DMS114 treated with DMSO at 0.1 percent for 48 hours (cell line): ENCODE measurements around the gene C2.
"Not testable (repeated sequence)": the region's sequence is repeated elsewhere in the genome, so short reads cannot be mapped to it uniquely, and the experiment has no call there.

Experiments used
- DNase-seq: peaks from one replicate; lab custom pipeline; 2025; ENCODE audit not compliant: unreplicated experiment; lab: John Stamatoyannopoulos, UW

The C2 gene

GRCh38 chr6:31898383-31899011, 29.0 kb upstream of the C2 start:
- peak; percentile 46 for DNase-seq

- no peak for DNase-seq
Measured at GRCh38 chr6:31899215-31899614, 28.3 kb upstream of the C2 start.

- no peak for DNase-seq
Measured at GRCh38 chr6:31899882-31900722, 27.4 kb upstream of the C2 start.

GRCh38 chr6:31900917-31901414, 26.6 kb upstream of the C2 start:
- no peak for DNase-seq

GRCh38 chr6:31901415-31901952, 26.0 kb upstream of the C2 start:
- DNase-seq = peak; percentile 58

GRCh38 chr6:31901953-31902643, 25.4 kb upstream of the C2 start, which contains the start of gene ZBTB12:
Gene ZBTB12, minus strand, starts transcription at chr6:31902086. Its CDS starts 781 bp downstream, at chr6:31901305.
- peak; percentile 93 for DNase-seq

- no peak for DNase-seq
Measured at GRCh38 chr6:31903957-31904356, 23.6 kb upstream of the C2 start.

- no peak for DNase-seq
Measured at GRCh38 chr6:31905041-31905440, 22.5 kb upstream of the C2 start.

GRCh38 chr6:31906122-31906521, 21.4 kb upstream of the C2 start:
- no peak for DNase-seq

GRCh38 chr6:31906727-31907126, 20.8 kb upstream of the C2 start:
- DNase-seq = not testable (repeated sequence)

GRCh38 chr6:31907158-31907813, 20.2 kb upstream of the C2 start:
- DNase-seq = no peak

- not testable (repeated sequence) for DNase-seq
Measured at GRCh38 chr6:31908255-31908654, 19.3 kb upstream of the C2 start.

GRCh38 chr6:31908791-31909190, 18.7 kb upstream of the C2 start:
- no peak for DNase-seq

- DNase-seq = not testable (repeated sequence)
Measured at GRCh38 chr6:31909298-31909697, 18.2 kb upstream of the C2 start.

GRCh38 chr6:31911826-31912585, 15.5 kb upstream of the C2 start:
- no peak for DNase-seq

GRCh38 chr6:31915351-31915750, 12.2 kb upstream of the C2 start:
- no peak for DNase-seq

GRCh38 chr6:31915756-31916155, 11.8 kb upstream of the C2 start:
- no peak for DNase-seq

GRCh38 chr6:31918069-31918720, 9.3 kb upstream of the C2 start:
- no peak for DNase-seq

GRCh38 chr6:31919624-31920303, 7.8 kb upstream of the C2 start:
- DNase-seq = no peak
